K562 (cell line): ENCODE measurements around the gene AKAP13. TPM values are rescaled to one million over a fixed set of nuclear protein-coding genes. Genes with fewer than 3 reads are reported as not detected.

Experiments used
- ATAC-seq: fragments of 200-7000 bp; cut with Tn5 transposase; 3 replicates; pipeline ENCODE4 v1.9.1; 2020; ENCODE audit warnings: moderate library complexity
- BruUV-seq: library from RNA; stranded (reverse); fragments of 400-500 nt; replicated peaks from 2 replicates; lab custom pipeline; 2021; lab: Mats Ljungman, UMichigan
- CTCF ChIA-PET: fragments of 300-600 bp; formaldehyde crosslinking; extraction: SDS; loops from one replicate; lab custom pipeline; 2021; ENCODE audit warnings: low intra/inter-chr PET ratio; lab: Yijun Ruan, JAX
- POLR2A ChIA-PET: fragments of 300-600, 350-650 bp; sonication (Branson Sonifier 250); formaldehyde crosslinking; extraction: SDS; loops from one replicate; lab custom pipeline; 2021; ENCODE audit warnings: antibody characterized with exemption, inconsistent platforms; lab: Yijun Ruan, JAX
- DNase-seq, 4 experiments: peaks; one replicate each; pipeline versions ENCODE4 v3.0.0 to v3.0.0-alpha.2; 2011 to 2018; ENCODE audit warnings: low spot score in 3 of 4, mixed read lengths in 3 of 4; ENCODE audit errors: extremely low read depth in 1 of 4
- FAIRE-seq: peaks from 2 replicates; lab custom pipeline; 2011; peaks lifted over from hg19 to GRCh38; lab: Jason Lieb, UNC
- H2AFZ ChIP-seq: 2 replicates; pipeline ENCODE4 v1.6.0; 2011; ENCODE audit warnings: low read depth, low read length, control low read depth, inconsistent platforms
- H3K27ac ChIP-seq: fragments of 200-600 bp; 3 replicates; pipeline ENCODE4 v1.8.0; 2011; ENCODE audit warnings: low read depth, mild to moderate bottlenecking, control low read depth, inconsistent platforms, low read length, moderate library complexity, mixed read lengths; ENCODE audit errors: extremely low read depth
- H3K27me3 ChIP-seq, 2 experiments: fragments of 300-600 bp in 1 of 2; 2 replicates in 1 of 2; 3 replicates in 1 of 2; pipeline versions ENCODE4 v1.6.0 to v1.8.0; 2011; ENCODE audit warnings: inconsistent platforms in 2 of 2, low read length in 2 of 2, mild to moderate bottlenecking in 1 of 2, mixed read lengths in 1 of 2, moderate library complexity in 1 of 2; ENCODE audit not compliant: control insufficient read depth in 2 of 2, insufficient read depth in 2 of 2
- H3K36me3 ChIP-seq: fragments of 300-600 bp; 3 replicates; pipeline ENCODE4 v1.8.0; 2011; ENCODE audit warnings: mild to moderate bottlenecking, low read length, inconsistent platforms; ENCODE audit not compliant: control insufficient read depth, insufficient read depth
- H3K4me1 ChIP-seq, 2 experiments: fragments of 200-600 bp in 1 of 2; replicated peaks in 1 of 2; 2 replicates in 1 of 2; 3 replicates in 1 of 2; pipeline versions ENCODE4 v1.5.1 to v1.8.0; 2011; ENCODE audit warnings: inconsistent platforms in 2 of 2, low read length in 2 of 2, mild to moderate bottlenecking in 1 of 2, mixed read lengths in 1 of 2, moderate library complexity in 1 of 2; ENCODE audit not compliant: control insufficient read depth in 2 of 2, insufficient read depth in 2 of 2
- H3K4me2 ChIP-seq: 2 replicates; pipeline ENCODE4 v1.6.1; 2011; ENCODE audit warnings: low read length, control low read depth, inconsistent platforms, mixed read lengths; ENCODE audit not compliant: insufficient read depth
- H3K4me3 ChIP-seq: fragments of 200-600 bp; sonication (generic), shearing (Covaris generic); 2 replicates; pipeline ENCODE4 v1.5.1; 2016; ENCODE audit warnings: control low read depth, inconsistent platforms
- H3K79me2 ChIP-seq: fragments of 200-600 bp; 3 replicates; pipeline ENCODE4 v1.8.0; 2011; ENCODE audit warnings: low read length, inconsistent platforms; ENCODE audit not compliant: control insufficient read depth, insufficient read depth
- H3K9ac ChIP-seq, 2 experiments: 2 replicates each; pipeline versions ENCODE4 v1.6.0 to v1.6.1; 2011; ENCODE audit warnings: low read depth in 2 of 2, low read length in 2 of 2, control low read depth in 1 of 2, inconsistent platforms in 1 of 2, mild to moderate bottlenecking in 1 of 2, mixed read lengths in 1 of 2; ENCODE audit not compliant: insufficient read depth in 1 of 2
- H3K9me1 ChIP-seq: one replicate; pipeline ENCODE4 v1.6.0; 2011; ENCODE audit warnings: inconsistent platforms, mild to moderate bottlenecking, low read length, moderate library complexity; ENCODE audit not compliant: control insufficient read depth, insufficient read depth
- H3K9me3 ChIP-seq: replicated peaks from 2 replicates; pipeline ENCODE4 v1.5.1; 2011; ENCODE audit warnings: low read depth, low read length, inconsistent platforms; ENCODE audit not compliant: control insufficient read depth, insufficient read depth
- H4K20me1 ChIP-seq: replicated peaks from 2 replicates; pipeline ENCODE4 v1.6.1; 2011; ENCODE audit warnings: low read length, inconsistent platforms, mixed read lengths; ENCODE audit not compliant: control insufficient read depth, insufficient read depth
- CBX5 ChIP-seq: IDR thresholded peaks from 2 replicates; pipeline ENCODE4 v1.6.1; 2014; ENCODE audit warnings: low read depth, borderline replicate concordance
- DNMT1 ChIP-seq: fragments of 450-650 bp; IDR thresholded peaks from 2 replicates; pipeline ENCODE4 v1.6.1; 2016; ENCODE audit warnings: antibody characterized with exemption, mild to moderate bottlenecking
- FOXK2 ChIP-seq, 2 experiments: fragments of 450-650 bp; IDR thresholded peaks in 1 of 2; conservative IDR thresholded peaks in 1 of 2; 2 replicates each; pipeline ENCODE4 v1.6.1; 2016; ENCODE audit warnings: low read depth in 2 of 2, mild to moderate bottlenecking in 1 of 2
- GATAD2B ChIP-seq: fragments of 450-650 bp; IDR thresholded peaks from 2 replicates; pipeline ENCODE4 v1.6.1; 2017; ENCODE audit warnings: mild to moderate bottlenecking, borderline replicate concordance
- GTF2A2 ChIP-seq: IDR thresholded peaks from 2 replicates; pipeline ENCODE4 v1.6.1; 2016; ENCODE audit warnings: mild to moderate bottlenecking, missing genetic modification characterization, missing compliant biosample characterization
- IFI16 ChIP-seq: fragments of 250-450 bp; sonication (Bioruptor Pico); IDR thresholded peaks from 2 replicates; pipeline ENCODE4 v2.1.2; 2022; ENCODE audit warnings: mild to moderate bottlenecking, inconsistent platforms
- KHSRP ChIP-seq: fragments of 450-650 bp; IDR thresholded peaks from 2 replicates; pipeline ENCODE4 v1.6.1; 2017
- NFXL1 ChIP-seq: fragments of 450-650 bp; formaldehyde crosslinking; IDR thresholded peaks from 2 replicates; pipeline ENCODE4 v1.4.0; 2021; ENCODE audit warnings: mild to moderate bottlenecking
- NR1H2 ChIP-seq: sonication (generic); formaldehyde crosslinking; IDR thresholded peaks from 2 replicates; pipeline ENCODE4 v1.4.0; 2020; ENCODE audit warnings: mild to moderate bottlenecking, missing genetic modification reagents
- POU5F1 ChIP-seq: fragments of 150-350 bp; IDR thresholded peaks from 2 replicates; pipeline ENCODE4 v1.6.1; 2014; ENCODE audit warnings: borderline replicate concordance, low read length, low read depth, mild to moderate bottlenecking; ENCODE audit not compliant: partially characterized antibody
- SMARCC2 ChIP-seq: fragments of 450-650 bp; IDR thresholded peaks from 2 replicates; pipeline ENCODE4 v1.6.1; 2017; ENCODE audit warnings: antibody characterized with exemption, moderate library complexity, mild to moderate bottlenecking, low read depth
- SNRNP70 ChIP-seq: fragments of 200-400 bp; formaldehyde crosslinking; optimal IDR thresholded peaks from 2 replicates; pipeline ENCODE3; 2017; ENCODE audit warnings: low read depth, low read length
- SRSF7 ChIP-seq: fragments of 200-400 bp; formaldehyde crosslinking; optimal IDR thresholded peaks from 2 replicates; pipeline ENCODE3; 2017; ENCODE audit warnings: mild to moderate bottlenecking, low read depth, low read length
- ZNF121 ChIP-seq: sonication (generic); formaldehyde crosslinking; conservative IDR thresholded peaks from 2 replicates; pipeline ENCODE4 v1.8.0; 2022; ENCODE audit warnings: missing genetic modification reagents
- WGBS: fragments of 100-300 bp; shearing (Covaris generic); methylation state at CpG from one replicate; pipeline ENCODE4 v1.1.6; 2016; ENCODE audit warnings: low coverage, mixed read lengths; ENCODE audit not compliant: insufficient coverage; ENCODE audit errors: missing lambda C conversion rate; 5-methylcytosine and 5-hydroxymethylcytosine counted together
- in situ Hi-C: fragments of 300-500 bp; cut with MboI; formaldehyde crosslinking; loops from 4 replicates; pipeline ENCODE4 v1.15.0; 2018; ENCODE audit warnings: inconsistent platforms, mixed read lengths
- intact Hi-C: fragments of 100-400 bp; cut with micrococcal nuclease; formaldehyde crosslinking; loops from 2 replicates; pipeline ENCODE4 v1.14.2; 2022
- polyA plus RNA-seq, 8 experiments: library from polyadenylated mRNA; depleted of rRNA in 4 of 8; stranded (reverse) in 5 of 8; unstranded in 3 of 8; fragments of >200 nt; fragmentation: Nextera tagmentation in 2 of 8; fragmentation: Illumina TruSeq in 1 of 8; extraction: Ambion mirVana in 2 of 8; extraction: Trizol in 1 of 8; gene quantifications; 2 replicates each; pipeline versions ENCODE4 v1.2.1 to v1.2.3, GENCODE V29; 2011 to 2014; ENCODE audit warnings: inconsistent platforms in 1 of 8, missing spikeins in 1 of 8
- total RNA-seq, 7 experiments: library from RNA; depleted of rRNA in 6 of 7; stranded (reverse); fragments of >200 nt in 6 of 7; fragmentation: Illumina TruSeq in 2 of 7; extraction: Trizol in 2 of 7; gene quantifications; 2 replicates each; pipeline versions ENCODE4 v1.2.1 to v1.2.3, GENCODE V29; 2011 to 2021; ENCODE audit warnings: low replicate concordance in 1 of 7
- TF ChIP-seq, protein P1 (sequence below): fragments of 450-650 bp; conservative IDR thresholded peaks from 2 replicates; pipeline ENCODE4 v1.6.1; 2016; ENCODE audit warnings: missing genetic modification characterization, low read depth, mild to moderate bottlenecking, control low read depth, missing compliant biosample characterization
- TF ChIP-seq, protein P2 (sequence below): sonication (generic); formaldehyde crosslinking; IDR thresholded peaks from 2 replicates; pipeline ENCODE4 v1.9.0; 2022; ENCODE audit warnings: mild to moderate bottlenecking, missing genetic modification reagents
- TF ChIP-seq, protein P3 (sequence below), 2 experiments: fragments of 450-650 bp; IDR thresholded peaks; 2 replicates each; pipeline ENCODE4 v1.6.1; 2016

Gene AKAP13
- total and polyA plus RNA-seq, 9 of the 15 experiments (the other 6 are each of a cell fraction or from before 2014, with no cell fraction given), result 0.03 to 1.7 (median 0.42) TPM

DNA sequence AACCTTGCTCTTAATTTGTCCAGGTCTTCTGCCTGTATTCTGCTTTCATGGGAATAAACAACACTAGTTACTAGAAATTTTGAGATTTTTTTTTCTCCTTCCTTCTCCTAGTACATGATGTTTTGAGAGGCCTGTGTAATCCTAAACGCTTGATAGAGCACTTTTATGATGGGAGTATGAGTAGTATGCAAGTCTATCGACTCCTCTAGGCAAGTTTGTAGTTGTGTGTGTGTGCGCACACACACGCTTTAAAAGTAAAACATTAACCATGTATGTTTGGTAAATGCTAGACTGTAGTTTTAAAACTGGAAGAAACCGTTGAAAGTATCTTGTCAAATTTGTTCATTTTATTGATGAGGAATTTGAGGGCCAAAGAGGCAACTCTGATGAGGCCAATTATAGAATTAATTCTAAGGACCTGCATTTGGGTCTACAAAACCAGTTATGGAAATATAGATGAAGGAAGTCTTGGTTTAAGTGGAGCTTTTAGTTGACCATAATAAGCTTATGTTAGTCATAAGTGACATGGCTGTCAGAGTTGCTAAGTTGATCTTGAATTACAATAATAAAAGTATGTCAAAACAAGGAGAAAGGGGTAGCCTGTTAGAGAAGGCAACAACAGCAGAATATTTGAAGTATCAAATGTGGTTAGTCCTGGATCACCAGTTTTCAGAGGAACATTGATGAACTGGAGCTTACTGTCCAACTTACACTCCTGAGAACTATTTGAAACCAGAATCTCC is 47.1 kb downstream of the AKAP13 start:
- POLR2A ChIA-PET, result no interaction called here
- Histone ChIP-seq H3K4me1 (no peaks in the 10 kb centered on the region), H4K20me1 (no peaks in the 10 kb centered on the region), H3K9me3 (no peaks in the 10 kb centered on the region), H2AFZ (no peak overlapping the region), H3K36me3 (no peaks in the 10 kb centered on the region), H3K27ac (no peak overlapping the region), H3K4me2 (no peak overlapping the region), H3K27me3 (no peaks in the 10 kb centered on the region; a peak in 1 of 5 replicates), H3K9me1 (no peaks in the 10 kb centered on the region), H3K79me2 (no peaks in the 10 kb centered on the region), H3K9ac (no peak overlapping the region), H3K4me3 (no peak overlapping the region)
- DNase-seq, result no peak
- FAIRE-seq, result no peak
- no peak for ATAC-seq
- CTCF ChIA-PET, result no interaction called here
- BruUV-seq, result no TSS peak
- no peak for TF ChIP-seq ZNF121 (CRISPR knock-in tag)
- no peak for TF ChIP-seq NFXL1
- TF ChIP-seq GATAD2B, result no peak
- no peak for TF ChIP-seq DNMT1
- TF ChIP-seq SNRNP70, result no peak
- TF ChIP-seq, protein P1, sequence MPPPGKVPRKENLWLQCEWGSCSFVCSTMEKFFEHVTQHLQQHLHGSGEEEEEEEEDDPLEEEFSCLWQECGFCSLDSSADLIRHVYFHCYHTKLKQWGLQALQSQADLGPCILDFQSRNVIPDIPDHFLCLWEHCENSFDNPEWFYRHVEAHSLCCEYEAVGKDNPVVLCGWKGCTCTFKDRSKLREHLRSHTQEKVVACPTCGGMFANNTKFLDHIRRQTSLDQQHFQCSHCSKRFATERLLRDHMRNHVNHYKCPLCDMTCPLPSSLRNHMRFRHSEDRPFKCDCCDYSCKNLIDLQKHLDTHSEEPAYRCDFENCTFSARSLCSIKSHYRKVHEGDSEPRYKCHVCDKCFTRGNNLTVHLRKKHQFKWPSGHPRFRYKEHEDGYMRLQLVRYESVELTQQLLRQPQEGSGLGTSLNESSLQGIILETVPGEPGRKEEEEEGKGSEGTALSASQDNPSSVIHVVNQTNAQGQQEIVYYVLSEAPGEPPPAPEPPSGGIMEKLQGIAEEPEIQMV (tag), result no peak
- no peak for TF ChIP-seq KHSRP
- TF ChIP-seq, protein P2, sequence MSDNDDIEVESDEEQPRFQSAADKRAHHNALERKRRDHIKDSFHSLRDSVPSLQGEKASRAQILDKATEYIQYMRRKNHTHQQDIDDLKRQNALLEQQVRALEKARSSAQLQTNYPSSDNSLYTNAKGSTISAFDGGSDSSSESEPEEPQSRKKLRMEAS (CRISPR knock-in tag), result no peak
- no peak for TF ChIP-seq IFI16 (CRISPR knock-in tag)
- TF ChIP-seq FOXK2 (conservative IDR thresholded peaks at IDR 0.05 in 1 of 2, IDR thresholded peaks at IDR 0.05 in 1 of 2; ENCODE audit: low read depth in 2 of 2), result no peak
- no peak for TF ChIP-seq GTF2A2 (tag)
- TF ChIP-seq, protein P3, sequence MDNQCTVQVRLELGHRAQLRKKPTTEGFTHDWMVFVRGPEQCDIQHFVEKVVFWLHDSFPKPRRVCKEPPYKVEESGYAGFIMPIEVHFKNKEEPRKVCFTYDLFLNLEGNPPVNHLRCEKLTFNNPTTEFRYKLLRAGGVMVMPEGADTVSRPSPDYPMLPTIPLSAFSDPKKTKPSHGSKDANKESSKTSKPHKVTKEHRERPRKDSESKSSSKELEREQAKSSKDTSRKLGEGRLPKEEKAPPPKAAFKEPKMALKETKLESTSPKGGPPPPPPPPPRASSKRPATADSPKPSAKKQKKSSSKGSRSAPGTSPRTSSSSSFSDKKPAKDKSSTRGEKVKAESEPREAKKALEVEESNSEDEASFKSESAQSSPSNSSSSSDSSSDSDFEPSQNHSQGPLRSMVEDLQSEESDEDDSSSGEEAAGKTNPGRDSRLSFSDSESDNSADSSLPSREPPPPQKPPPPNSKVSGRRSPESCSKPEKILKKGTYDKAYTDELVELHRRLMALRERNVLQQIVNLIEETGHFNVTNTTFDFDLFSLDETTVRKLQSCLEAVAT (IDR thresholded peaks at IDR 0.05), result no peak
- TF ChIP-seq SRSF7, result no peak
- TF ChIP-seq SMARCC2, result no peak
- TF ChIP-seq NR1H2 (CRISPR knock-in tag), result no peak
- no peak for TF ChIP-seq POU5F1
- TF ChIP-seq CBX5, result no peak
- in situ Hi-C loops, result no loop called here
- 2% methylated on average over 5 of the region's 5 CpGs for WGBS
- intact Hi-C loops, result no loop called here
